Activated CD8-positive, alpha-beta T cell treated with anti-CD3 and anti-CD28 coated beads for 36 hours (primary cell): ENCODE results near the gene FOXP2. TPM values are rescaled to one million over a fixed set of nuclear protein-coding genes. Genes with fewer than 3 reads are reported as not detected.

Experiments used
- ATAC-seq: fragments of 200-7000 bp; cut with Tn5 transposase; one replicate; pipeline ENCODE4 v1.10.0; 2021; ENCODE audit warnings: mild to moderate bottlenecking, moderate library complexity
- CTCF ChIA-PET: fragments of 350-600 bp; sonication (Branson Sonifier 250); formaldehyde crosslinking; loops from one replicate; lab custom pipeline; 2021; ENCODE audit warnings: antibody characterized with exemption; lab: Charles Lee
- POLR2A ChIA-PET: fragments of 350-600 bp; sonication (Branson Sonifier 250); formaldehyde crosslinking; loops from one replicate; lab custom pipeline; 2021; ENCODE audit warnings: antibody characterized with exemption; lab: Charles Lee
- DNase-seq: peaks from one replicate; pipeline ENCODE4 v3.0.0-alpha.2; 2020
- H3K27ac Mint-ChIP-seq: one replicate; pipeline ENCODE4 v1.8.0; 2021; ENCODE audit warnings: mild to moderate bottlenecking, mixed read lengths
- H3K27me3 Mint-ChIP-seq: one replicate; pipeline ENCODE4 v1.8.0; 2021; ENCODE audit warnings: mixed read lengths
- H3K36me3 Mint-ChIP-seq: one replicate; pipeline ENCODE4 v1.8.0; 2021; ENCODE audit warnings: low read depth, mixed read lengths
- H3K4me1 Mint-ChIP-seq: one replicate; pipeline ENCODE4 v1.8.0; 2021; ENCODE audit warnings: low read depth, mixed read lengths
- H3K4me3 Mint-ChIP-seq: one replicate; pipeline ENCODE4 v1.8.0; 2021; ENCODE audit warnings: mild to moderate bottlenecking, moderate library complexity, mixed read lengths
- H3K9me3 Mint-ChIP-seq: one replicate; pipeline ENCODE4 v1.8.0; 2021; ENCODE audit warnings: mixed read lengths
- CTCF ChIP-seq: fragments of 200-600 bp; IDR thresholded peaks from one replicate; pipeline ENCODE4 v1.8.0; 2022; ENCODE audit warnings: antibody characterized with exemption, mild to moderate bottlenecking
- intact Hi-C: fragments of 100-400 bp; cut with micrococcal nuclease; formaldehyde crosslinking; loops from one replicate; pipeline ENCODE4 v1.10.0; 2022
- total RNA-seq, 2 experiments: library from RNA; stranded (reverse); gene quantifications; one replicate each; pipeline ENCODE4 v1.2.3, GENCODE V29; 2021

Gene FOXP2
- total RNA-seq, 2 experiments from 2014 or later = not detected

- intact Hi-C loops = no loop called here
- ChIA-PET CTCF (no interaction called here), POLR2A (no interaction called here)
- H3K9me3 Mint-ChIP-seq = no peaks in the 10 kb centered on the region
- no peak overlapping the region for H3K27ac Mint-ChIP-seq
- H3K36me3 Mint-ChIP-seq = no peaks in the 10 kb centered on the region
- no peak for DNase-seq
- no peak for TF ChIP-seq CTCF
- no peaks in the 10 kb centered on the region for H3K27me3 Mint-ChIP-seq
- H3K4me1 Mint-ChIP-seq = no peaks in the 10 kb centered on the region
- no peak for ATAC-seq
- no peak overlapping the region for H3K4me3 Mint-ChIP-seq
Measured at GRCh38 chr7:114647518-114647917, 232.9 kb downstream of the FOXP2 start.

GRCh38 chr7:114648117-114648516, 233.5 kb downstream of the FOXP2 start:
- Mint-ChIP-seq H3K4me3 (no peak overlapping the region), H3K36me3 (no peaks in the 10 kb centered on the region), H3K4me1 (no peaks in the 10 kb centered on the region), H3K9me3 (no peaks in the 10 kb centered on the region), H3K27ac (no peak overlapping the region), H3K27me3 (no peaks in the 10 kb centered on the region)
- no peak for ATAC-seq
- DNase-seq = no peak
- CTCF ChIA-PET = no interaction called here
- intact Hi-C loops = no loop called here
- POLR2A ChIA-PET = no interaction called here
- TF ChIP-seq CTCF = no peak

- Mint-ChIP-seq H3K4me1 (no peaks in the 10 kb centered on the region), H3K9me3 (no peaks in the 10 kb centered on the region), H3K36me3 (no peaks in the 10 kb centered on the region), H3K4me3 (no peak overlapping the region), H3K27ac (no peak overlapping the region), H3K27me3 (peaks cover 1% of the 10 kb centered on the region)
- DNase-seq (no peak), ATAC-seq (no peak)
- TF ChIP-seq CTCF = no peak
- ChIA-PET CTCF (no interaction called here), POLR2A (no interaction called here)
- intact Hi-C loops = no loop called here
Measured at GRCh38 chr7:114648680-114649079, 234.1 kb downstream of the FOXP2 start.

GRCh38 chr7:114649689-114650088, 235.1 kb downstream of the FOXP2 start:
- no peak overlapping the region for H3K4me3 Mint-ChIP-seq
- DNase-seq (no peak), ATAC-seq (no peak)
- H3K27ac Mint-ChIP-seq = no peak overlapping the region
- POLR2A ChIA-PET = no interaction called here
- H3K4me1 Mint-ChIP-seq = no peaks in the 10 kb centered on the region
- no peak for TF ChIP-seq CTCF
- H3K27me3 Mint-ChIP-seq = peaks cover 1% of the 10 kb centered on the region
- intact Hi-C loops = no loop called here
- CTCF ChIA-PET = no interaction called here
- no peaks in the 10 kb centered on the region for H3K36me3 Mint-ChIP-seq
- H3K9me3 Mint-ChIP-seq = no peaks in the 10 kb centered on the region

GRCh38 chr7:114650491-114650890, 235.9 kb downstream of the FOXP2 start:
- intact Hi-C loops = no loop called here
- Mint-ChIP-seq H3K27ac (no peak overlapping the region), H3K36me3 (no peaks in the 10 kb centered on the region), H3K9me3 (no peaks in the 10 kb centered on the region), H3K4me1 (no peaks in the 10 kb centered on the region), H3K4me3 (no peak overlapping the region), H3K27me3 (peaks cover 1% of the 10 kb centered on the region)
- CTCF ChIA-PET = no interaction called here
- ATAC-seq = no peak
- no peak for TF ChIP-seq CTCF
- POLR2A ChIA-PET = no interaction called here
- no peak for DNase-seq
